ENCODE measurements around the gene IMPDH2. TPM values are rescaled to one million over a fixed set of nuclear protein-coding genes. Genes with fewer than 3 reads are reported as not detected.

The IMPDH2 gene
- total and polyA plus RNA-seq, 2 of the 4 experiments (the other 2 are of a cell fraction) = 190 to 296 TPM

DNA sequence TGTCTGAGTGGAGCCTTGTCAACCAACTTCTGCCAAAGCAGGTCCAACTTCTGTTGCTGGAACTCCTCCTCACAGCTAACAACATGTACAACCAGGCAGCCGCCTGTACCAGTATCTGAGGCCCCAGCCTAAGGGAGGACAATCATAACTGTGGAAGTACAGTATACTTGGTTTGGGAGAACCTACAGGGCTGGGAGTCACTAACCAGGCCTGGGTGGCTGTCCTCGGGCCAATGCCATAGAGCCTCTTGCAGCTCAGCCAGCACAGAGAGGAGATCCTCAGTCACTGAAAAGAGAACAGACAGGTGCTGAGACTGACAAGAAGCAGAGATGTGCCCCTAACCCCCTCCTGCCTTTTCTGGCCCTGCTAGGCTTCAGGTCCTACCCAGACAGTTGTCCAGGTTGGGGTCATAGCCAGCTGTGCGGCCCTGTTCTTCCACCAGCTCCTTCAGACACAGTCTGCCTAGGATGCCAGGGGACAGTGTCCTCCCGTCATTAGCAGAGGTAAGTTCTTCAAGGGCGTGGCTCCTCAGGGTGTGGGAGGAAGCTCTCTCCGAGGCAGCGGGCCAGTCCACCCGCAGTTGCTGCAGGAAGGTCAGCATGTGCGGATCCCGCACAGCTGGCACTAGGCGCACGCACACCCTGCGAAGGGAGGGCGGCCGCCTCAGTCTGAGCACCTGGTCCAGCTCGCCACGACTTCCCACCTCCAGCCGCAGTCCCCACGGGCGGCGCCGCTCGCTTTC, 11.8 kb downstream of the IMPDH2 start:
- WGBS, 2 experiments (ENCODE audit: extremely low coverage in 2 of 2, insufficient read length in 1 of 2) = 5% methylated on average over 10 of the region's 23 CpGs; no CpG with 5 or more reads in 1 of the 2 experiments

More for the DNA sequence above, 11.8 kb downstream of the IMPDH2 start:
- H2BK5ac ChIP-seq (ENCODE audit: low read depth, low read length, poor library complexity, severe bottlenecking) = peak overlapping the region; percentile 74
- peak overlapping the region; percentile 98 for H2AFZ ChIP-seq (replicated peaks; ENCODE audit: low read length, poor library complexity)
- in situ Hi-C loops (cut with MboI; ENCODE audit: low sequenced_read_pairs) (no loop called here), dilution Hi-C loops (cut with HindIII; ENCODE audit: low sequenced_read_pairs, unreplicated experiment) (no loop called here), intact Hi-C loops (cut with micrococcal nuclease) (no loop called here)
- H3K36me3 ChIP-seq (ENCODE audit: control insufficient read depth, insufficient read depth, low read length) = peaks cover 41% of the 10 kb centered on the region
- peak overlapping the region; percentile 8 for H3K14ac ChIP-seq (replicated peaks; ENCODE audit: low read depth, low read length)
- peak overlapping the region; percentile 26; the same call in 1 of the 2 replicates for H3K56ac ChIP-seq (ENCODE audit: extremely low read depth, insufficient read depth, low read length)
- no peak for TF ChIP-seq RCOR1 (IDR thresholded peaks at IDR 0.05; ENCODE audit: insufficient replicate concordance, low read length)
- CTCF ChIA-PET = interaction anchor here (0.8 kb wide), 1 partner anchor 10 kb away, joined by 3 read pairs; the partner anchor contains the start of gene WDR6
- POLR2A ChIA-PET (ENCODE audit: unreplicated experiment) = interaction anchor here (0.5 to 2.4 kb wide), 2 partner anchors 9 to 327 kb away, joined by 4 to 13 read pairs; partner anchors contain the start of gene WDR6
- peak overlapping the region; percentile 70 to 98; a peak in 3 of 4 replicates for H4K8ac ChIP-seq (ENCODE audit: low read depth in 2 of 2, low read length in 2 of 2)
- no peak overlapping the region for H2BK20ac ChIP-seq (ENCODE audit: low read depth, low read length)
- peak overlapping the region; percentile 58; the same call in 1 of the 2 replicates for H3K23ac ChIP-seq (ENCODE audit: low read depth, low read length)
- no peak for DNase-seq
- peak overlapping the region; percentile 95 for H3K4me3 ChIP-seq (ENCODE audit: insufficient read depth, low read depth, low read length)
- peak overlapping the region; percentile 97 for H2AK9ac ChIP-seq (replicated peaks; ENCODE audit: low read depth, low read length, poor library complexity)
- H3K18ac ChIP-seq (ENCODE audit: low read depth, low read length) = no peak overlapping the region
- peak overlapping the region; percentile 58 for H3K4ac ChIP-seq (ENCODE audit: low read depth, low read length)
- peak overlapping the region; percentile 52 for H2AK5ac ChIP-seq (ENCODE audit: low read depth, low read length)
- BruUV-seq (replicated peaks) = no TSS peak
- no peak overlapping the region for H2BK15ac ChIP-seq (ENCODE audit: low read depth, low read length)
- H4K91ac ChIP-seq (ENCODE audit: insufficient read depth, low read depth, low read length) = peak overlapping the region; percentile 58
- peak overlapping the region; percentile 62; the same call in 1 of the 2 replicates for H3K27ac ChIP-seq (ENCODE audit: insufficient read depth, low read length)
- H3K9me3 ChIP-seq (ENCODE audit: control insufficient read depth, insufficient read depth, low read length) = no peaks in the 10 kb centered on the region
- no peak for ATAC-seq (ENCODE audit: low read depth)
- peak overlapping the region; percentile 47; the same call in 1 of the 2 replicates for H4K5ac ChIP-seq (ENCODE audit: low read depth, low read length)
- peaks cover 20 to 81% of the 10 kb centered on the region in 2 experiments; a peak in 3 of 4 replicates for H3K79me1 ChIP-seq (ENCODE audit: low read depth in 1 of 2, low read length in 2 of 2)
- H3K4me1 ChIP-seq (ENCODE audit: control insufficient read depth, insufficient read depth, low read length) = peaks cover 13% of the 10 kb centered on the region
- peak overlapping the region; percentile 50 for H3K9ac ChIP-seq (ENCODE audit: low read depth, low read length)
- peaks cover 29% of the 10 kb centered on the region for H4K20me1 ChIP-seq (ENCODE audit: insufficient read depth, low read length)
- no peak overlapping the region for H2BK120ac ChIP-seq (ENCODE audit: low read depth, low read length)
- peaks cover 9% of the 10 kb centered on the region for H3K9me1 ChIP-seq (ENCODE audit: insufficient read depth, low read length)
- no peaks in the 10 kb centered on the region for H3K27me3 ChIP-seq (ENCODE audit: control insufficient read depth, insufficient read depth, low read length)
- H3K4me2 ChIP-seq (ENCODE audit: low read depth, low read length) = peak overlapping the region; percentile 96

Data from IMR-90 (cell line).